Osteoblast (primary cell): ENCODE results near the gene HPS4. TPM values are rescaled to one million over a fixed set of nuclear protein-coding genes. Genes with fewer than 3 reads are reported as not detected.
A peak's percentile ranks its signal among the peaks of the same experiment; 100 is the strongest.

Experiments used
- DNase-seq: peaks from one replicate; pipeline ENCODE4 v3.0.0; 2011; ENCODE audit warnings: low spot score, mixed read lengths; ENCODE audit not compliant: insufficient read length; ENCODE audit errors: missing footprints
- H2AFZ ChIP-seq: 2 replicates; pipeline ENCODE4 v1.6.0; 2011; ENCODE audit warnings: mild to moderate bottlenecking, low read length
- H3K27ac ChIP-seq: 2 replicates; pipeline ENCODE4 v1.5.1; 2011; ENCODE audit warnings: mild to moderate bottlenecking, low read depth, low read length, moderate library complexity
- H3K27me3 ChIP-seq: 2 replicates; pipeline ENCODE4 v1.6.0; 2012; ENCODE audit warnings: mild to moderate bottlenecking, control low read depth, inconsistent platforms, low read length, moderate library complexity; ENCODE audit not compliant: insufficient read depth
- H3K36me3 ChIP-seq: 2 replicates; pipeline ENCODE4 v1.5.1; 2011; ENCODE audit warnings: mild to moderate bottlenecking, low read length, control low read depth, moderate library complexity; ENCODE audit not compliant: insufficient read depth
- H3K4me1 ChIP-seq: 2 replicates; pipeline ENCODE4 v1.5.1; 2011; ENCODE audit warnings: mild to moderate bottlenecking, low read length, control low read depth, moderate library complexity; ENCODE audit not compliant: insufficient read depth
- H3K4me2 ChIP-seq: 2 replicates; pipeline ENCODE4 v1.6.0; 2011; ENCODE audit warnings: mild to moderate bottlenecking, low read length; ENCODE audit not compliant: insufficient read depth
- H3K4me3 ChIP-seq: fragments of 200-600 bp; sonication (generic); 3 replicates; pipeline ENCODE4 v1.5.1; 2012; ENCODE audit warnings: mild to moderate bottlenecking, low read length, inconsistent platforms; ENCODE audit not compliant: insufficient read depth
- H3K79me2 ChIP-seq: 2 replicates; pipeline ENCODE4 v1.6.0; 2012; ENCODE audit warnings: mild to moderate bottlenecking, low read length, control low read depth, inconsistent platforms; ENCODE audit not compliant: insufficient read depth
- H3K9me3 ChIP-seq: 2 replicates; pipeline ENCODE4 v1.5.1; 2011; ENCODE audit warnings: low read depth, low read length, control low read depth
- H4K20me1 ChIP-seq: 2 replicates; pipeline ENCODE4 v1.6.0; 2012; ENCODE audit warnings: mild to moderate bottlenecking, low read length, control low read depth; ENCODE audit not compliant: insufficient read depth
- CTCF ChIP-seq: IDR thresholded peaks from 2 replicates; pipeline ENCODE4 v1.5.1; 2011; ENCODE audit warnings: mild to moderate bottlenecking, low read depth, low read length, moderate library complexity; ENCODE audit errors: extremely low read depth
- total RNA-seq: library from RNA; depleted of rRNA; stranded (reverse); fragments of >200 nt; gene quantifications from 2 replicates; pipeline ENCODE4 v1.2.3, GENCODE V29; 2012

The HPS4 gene
- total RNA-seq, 1 donor = 47.4 TPM

GRCh38 chr22:26477341-26477731 is 6.2 kb downstream of the HPS4 start:
- no peak overlapping the region for H2AFZ ChIP-seq
- no peak overlapping the region for H3K4me2 ChIP-seq
- peaks cover 20% of the 10 kb centered on the region for H3K4me1 ChIP-seq
- H3K9me3 ChIP-seq = no peaks in the 10 kb centered on the region
- peaks cover 11% of the 10 kb centered on the region for H3K36me3 ChIP-seq
- H4K20me1 ChIP-seq = no peaks in the 10 kb centered on the region
- no peak for DNase-seq
- H3K79me2 ChIP-seq = peaks cover 49% of the 10 kb centered on the region
- H3K27ac ChIP-seq = no peak overlapping the region
- no peaks in the 10 kb centered on the region for H3K27me3 ChIP-seq
- H3K4me3 ChIP-seq = no peak overlapping the region
- TF ChIP-seq CTCF = no peak

- Histone ChIP-seq H3K4me1 (peaks cover 19% of the 10 kb centered on the region), H4K20me1 (no peaks in the 10 kb centered on the region), H3K27me3 (no peaks in the 10 kb centered on the region), H3K9me3 (no peaks in the 10 kb centered on the region), H3K36me3 (peaks cover 16% of the 10 kb centered on the region), H3K4me2 (no peak overlapping the region), H2AFZ (no peak overlapping the region), H3K79me2 (peaks cover 44% of the 10 kb centered on the region), H3K4me3 (no peak overlapping the region), H3K27ac (no peak overlapping the region)
- TF ChIP-seq CTCF = no peak
- no peak for DNase-seq
These were observed 6.8 kb downstream of the HPS4 start for GRCh38 chr22:26476705-26477340.

GRCh38 chr22:26474682-26475081 is 8.9 kb downstream of the HPS4 start:
- no peak for DNase-seq
- Histone ChIP-seq H2AFZ (no peak overlapping the region), H3K4me2 (no peak overlapping the region), H3K9me3 (no peaks in the 10 kb centered on the region), H3K36me3 (peaks cover 30% of the 10 kb centered on the region), H4K20me1 (no peaks in the 10 kb centered on the region), H3K79me2 (peaks cover 23% of the 10 kb centered on the region), H3K27ac (no peak overlapping the region), H3K27me3 (no peaks in the 10 kb centered on the region), H3K4me1 (peaks cover 24% of the 10 kb centered on the region), H3K4me3 (no peak overlapping the region)
- TF ChIP-seq CTCF = no peak

GRCh38 chr22:26471522-26471921 is 12.1 kb downstream of the HPS4 start:
- peak; percentile 94 for DNase-seq
- peaks cover 60% of the 10 kb centered on the region for H3K36me3 ChIP-seq
- H3K27me3 ChIP-seq = no peaks in the 10 kb centered on the region
- no peak overlapping the region for H2AFZ ChIP-seq
- H3K4me2 ChIP-seq = peak overlapping the region; percentile 8
- no peak for TF ChIP-seq CTCF
- no peaks in the 10 kb centered on the region for H4K20me1 ChIP-seq
- H3K9me3 ChIP-seq = no peaks in the 10 kb centered on the region
- H3K4me3 ChIP-seq = no peak overlapping the region
- peaks cover 4% of the 10 kb centered on the region for H3K79me2 ChIP-seq
- peaks cover 14% of the 10 kb centered on the region for H3K4me1 ChIP-seq
- peak overlapping the region; percentile 48 for H3K27ac ChIP-seq
